Activated CD8-positive, alpha-beta memory T cell treated with anti-CD3 and anti-CD28 coated beads, Interleukin-2, amount 10 ng/mL, durations not matched to agents 7 days and 5 days (primary cell): ENCODE measurements around the gene ETFDH. TPM values are rescaled to one million over a fixed set of nuclear protein-coding genes. Genes with fewer than 3 reads are reported as not detected.
"Not testable (repeated sequence)": the region's sequence is repeated elsewhere in the genome, so short reads cannot be mapped to it uniquely, and the experiment has no call there.

Experiments used
- ATAC-seq: fragments of 150-1000 bp; cut with Tn5 transposase; one replicate; pipeline ENCODE4 v1.10.0; 2021; ENCODE audit warnings: moderate library complexity
- CTCF ChIA-PET: fragments of 350-600 bp; sonication (Branson Sonifier 250); formaldehyde crosslinking; loops from one replicate; lab custom pipeline; 2021; ENCODE audit warnings: antibody characterized with exemption; lab: Charles Lee
- DNase-seq: peaks from one replicate; pipeline ENCODE4 v3.0.0-alpha.2; 2020
- H3K27ac Mint-ChIP-seq: one replicate; pipeline ENCODE4 v1.8.0; 2021; ENCODE audit warnings: mild to moderate bottlenecking, mixed read lengths
- H3K27me3 Mint-ChIP-seq: one replicate; pipeline ENCODE4 v1.8.0; 2021; ENCODE audit warnings: mixed read lengths
- H3K36me3 Mint-ChIP-seq: one replicate; pipeline ENCODE4 v1.8.0; 2021; ENCODE audit warnings: mild to moderate bottlenecking, mixed read lengths
- H3K4me1 Mint-ChIP-seq: one replicate; pipeline ENCODE4 v1.8.0; 2021; ENCODE audit warnings: mixed read lengths
- H3K4me3 Mint-ChIP-seq: one replicate; pipeline ENCODE4 v1.8.0; 2021; ENCODE audit warnings: mild to moderate bottlenecking, moderate library complexity, mixed read lengths
- H3K9me3 Mint-ChIP-seq: one replicate; pipeline ENCODE4 v1.8.0; 2022; ENCODE audit warnings: low read depth, mixed read lengths
- total RNA-seq, 2 experiments: library from RNA; stranded (reverse); gene quantifications; one replicate each; pipeline ENCODE4 v1.2.3, GENCODE V29; 2021

The ETFDH gene
- 10 to 100 TPM; 22.0 to 30.4 TPM for total RNA-seq

GRCh38 chr4:158671915-158672806 lies at the start of gene ETFDH:
Gene ETFDH (plus strand): TSS chr4:158672296. CDS start chr4:158672457, 161 bp downstream.
- CTCF ChIA-PET: interaction anchor here (0.7 to 2.1 kb wide), 4 partner anchors 19 to 531 kb away, joined by 3 to 6 read pairs (median 4); no protein-coding TSS in a partner anchor
- peak; percentile 89 for ATAC-seq
- peak; percentile 99 for DNase-seq
- Mint-ChIP-seq H3K36me3 (peaks cover 11% of the 10 kb centered on the region), H3K27ac (peak within 1 kb of the TSS; percentile 94), H3K27me3 (no peaks in the 10 kb centered on the region), H3K9me3 (no peaks in the 10 kb centered on the region), H3K4me3 (peak within 1 kb of the TSS; percentile 95), H3K4me1 (peaks cover 31% of the 10 kb centered on the region)

GRCh38 chr4:158624889-158625478 lies 47.1 kb upstream of the ETFDH start:
- no peak for ATAC-seq
- H3K9me3 Mint-ChIP-seq: no peaks in the 10 kb centered on the region
- no peak overlapping the region for H3K27ac Mint-ChIP-seq
- CTCF ChIA-PET: no interaction called here
- DNase-seq: no peak
- no peaks in the 10 kb centered on the region for H3K4me1 Mint-ChIP-seq
- peaks cover 11% of the 10 kb centered on the region for H3K27me3 Mint-ChIP-seq
- H3K36me3 Mint-ChIP-seq: no peaks in the 10 kb centered on the region
- H3K4me3 Mint-ChIP-seq: no peak overlapping the region

DNA sequence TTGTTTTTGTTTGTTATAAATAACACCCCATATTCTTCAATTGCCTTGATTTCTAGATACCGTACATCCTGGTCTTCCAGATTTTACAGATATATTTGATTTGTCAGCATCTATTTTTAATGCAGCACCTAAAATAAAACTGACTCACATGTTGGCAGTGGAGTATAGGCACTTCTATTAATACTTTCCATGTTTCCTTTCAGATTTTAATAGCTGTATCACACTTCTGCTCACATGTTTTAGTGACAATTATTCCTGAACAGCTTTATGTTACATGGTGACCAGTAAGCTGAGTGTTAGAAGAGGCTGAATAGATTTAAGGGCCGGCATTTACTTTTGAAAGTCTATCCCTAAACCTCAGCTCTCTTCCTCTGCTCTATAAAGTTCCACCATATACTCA lies 46.6 kb upstream of the ETFDH start:
- H3K9me3 Mint-ChIP-seq: no peaks in the 10 kb centered on the region
- CTCF ChIA-PET: no interaction called here
- DNase-seq (no peak), ATAC-seq (no peak)
- peaks cover 12% of the 10 kb centered on the region for H3K27me3 Mint-ChIP-seq
- H3K4me1 Mint-ChIP-seq: no peaks in the 10 kb centered on the region
- H3K27ac Mint-ChIP-seq: no peak overlapping the region
- H3K36me3 Mint-ChIP-seq: no peaks in the 10 kb centered on the region
- no peak overlapping the region for H3K4me3 Mint-ChIP-seq

DNA sequence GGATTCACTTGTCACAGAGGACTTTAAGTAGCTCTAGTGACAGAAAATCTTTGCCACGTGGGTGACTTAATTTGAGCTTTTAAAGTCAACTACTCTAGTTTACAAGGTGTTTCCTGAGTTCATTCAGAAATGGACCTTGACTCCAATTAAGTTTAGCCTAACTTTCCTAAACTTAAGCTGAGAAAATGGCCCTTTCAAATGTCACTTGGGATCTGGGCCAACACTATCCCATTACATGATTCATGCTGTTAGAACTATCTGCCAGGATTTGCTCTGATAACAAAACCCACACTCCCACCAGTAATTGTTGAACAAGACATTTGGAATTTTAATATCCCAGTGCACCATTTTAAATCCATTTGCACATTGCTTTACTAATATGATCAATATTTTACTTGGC lies 41.2 kb upstream of the ETFDH start:
- no peaks in the 10 kb centered on the region for H3K9me3 Mint-ChIP-seq
- H3K36me3 Mint-ChIP-seq: no peaks in the 10 kb centered on the region
- H3K27ac Mint-ChIP-seq: no peak overlapping the region
- CTCF ChIA-PET: no interaction called here
- no peak for DNase-seq
- ATAC-seq: no peak
- no peak overlapping the region for H3K4me3 Mint-ChIP-seq
- no peaks in the 10 kb centered on the region for H3K4me1 Mint-ChIP-seq
- peaks cover 19% of the 10 kb centered on the region for H3K27me3 Mint-ChIP-seq

DNA sequence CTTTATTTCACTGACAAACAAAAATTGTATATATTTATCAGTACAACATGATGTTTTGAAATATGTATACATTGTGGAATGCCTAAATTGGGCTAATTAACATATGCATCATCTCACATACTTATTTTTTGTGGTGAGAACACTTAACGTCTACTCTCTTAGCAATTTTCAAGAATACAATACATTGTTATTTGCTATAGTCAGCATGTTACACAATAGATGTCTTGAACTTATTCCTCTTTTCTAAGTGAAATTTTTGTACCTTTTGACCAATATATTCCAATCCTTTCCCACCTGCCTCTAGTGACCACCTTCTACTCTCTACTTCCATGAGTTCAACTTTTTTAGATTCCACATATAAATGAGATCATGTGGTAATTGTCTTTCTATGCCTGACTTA lies 35.5 kb upstream of the ETFDH start:
- DNase-seq: no peak
- Mint-ChIP-seq H3K27me3 (peaks cover 27% of the 10 kb centered on the region), H3K9me3 (no peaks in the 10 kb centered on the region), H3K4me3 (no peak overlapping the region), H3K4me1 (no peaks in the 10 kb centered on the region), H3K36me3 (no peaks in the 10 kb centered on the region), H3K27ac (no peak overlapping the region)
- no peak for ATAC-seq
- CTCF ChIA-PET: no interaction called here

DNA sequence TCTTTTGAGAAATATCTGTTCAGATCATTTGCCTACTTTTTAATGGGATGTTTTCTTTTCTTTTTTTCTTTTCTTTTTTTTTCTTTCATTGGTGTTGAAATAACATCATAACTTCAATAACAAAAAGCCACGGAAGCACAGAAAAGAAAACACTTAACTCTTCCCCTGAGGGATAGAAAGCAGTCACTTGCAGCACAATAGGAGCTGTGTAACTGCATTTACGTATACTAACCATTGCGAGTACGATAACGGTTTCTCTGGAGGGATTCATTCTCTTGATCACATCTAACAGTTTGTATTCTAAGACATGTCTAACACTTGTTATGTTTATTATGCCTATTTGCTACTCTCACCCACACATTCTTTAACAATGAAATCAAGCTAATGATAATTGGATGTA lies 27.7 kb upstream of the ETFDH start:
- H3K4me3 Mint-ChIP-seq: no peak overlapping the region
- H3K27me3 Mint-ChIP-seq: peaks cover 28% of the 10 kb centered on the region
- DNase-seq (no peak), ATAC-seq (no peak)
- no peaks in the 10 kb centered on the region for H3K36me3 Mint-ChIP-seq
- no peaks in the 10 kb centered on the region for H3K4me1 Mint-ChIP-seq
- CTCF ChIA-PET: no interaction called here
- no peaks in the 10 kb centered on the region for H3K9me3 Mint-ChIP-seq
- H3K27ac Mint-ChIP-seq: no peak overlapping the region

DNA sequence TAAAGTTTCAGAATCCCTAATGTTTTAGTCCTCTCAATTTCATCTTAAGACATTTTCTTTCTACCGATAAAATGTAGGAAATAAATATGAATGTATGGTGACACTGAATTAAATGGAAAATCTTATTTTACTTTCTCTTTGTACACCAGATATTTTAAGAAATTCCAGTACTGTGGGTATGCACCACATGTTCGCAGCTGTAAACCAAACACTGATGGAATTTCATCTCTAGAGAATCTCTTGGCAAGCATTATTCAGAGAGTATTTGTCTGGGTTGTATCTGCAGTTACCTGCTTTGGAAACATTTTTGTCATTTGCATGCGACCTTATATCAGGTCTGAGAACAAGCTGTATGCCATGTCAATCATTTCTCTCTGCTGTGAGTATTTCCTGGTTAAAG lies 27.3 kb upstream of the ETFDH start:
- Mint-ChIP-seq H3K27me3 (peaks cover 28% of the 10 kb centered on the region), H3K4me1 (no peaks in the 10 kb centered on the region), H3K36me3 (no peaks in the 10 kb centered on the region), H3K27ac (no peak overlapping the region), H3K4me3 (no peak overlapping the region), H3K9me3 (no peaks in the 10 kb centered on the region)
- ATAC-seq (no peak), DNase-seq (no peak)
- CTCF ChIA-PET: interaction anchor here (0.9 kb wide), 1 partner anchor 16 kb away, joined by 3 read pairs; no protein-coding TSS in a partner anchor

DNA sequence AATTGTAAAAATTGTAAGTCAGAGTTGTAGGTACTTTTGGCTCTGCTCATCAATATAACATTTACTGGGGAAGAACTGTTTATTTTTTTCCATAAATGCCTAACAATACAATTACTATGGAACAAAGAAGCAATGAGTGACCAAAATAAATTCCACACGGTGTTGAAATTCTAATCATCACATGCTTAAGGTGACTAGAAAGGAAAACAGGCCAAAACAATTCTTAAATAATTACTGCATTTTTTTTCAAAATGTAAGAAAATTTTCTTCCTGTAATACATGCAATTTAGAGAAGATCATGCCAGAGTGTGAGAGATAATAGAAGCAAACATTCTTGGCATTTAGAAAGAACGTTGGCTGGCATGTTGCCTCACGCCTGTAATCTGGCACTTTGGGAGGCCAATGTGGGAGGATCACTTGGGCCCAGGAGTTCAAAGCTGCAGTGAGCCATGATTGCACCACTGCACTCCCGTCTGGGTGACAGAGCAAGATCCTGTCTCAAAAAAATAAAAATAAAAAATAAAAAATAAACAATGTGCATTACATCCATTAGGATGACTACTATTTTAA lies 22.9 kb upstream of the ETFDH start:
- H3K4me1 Mint-ChIP-seq: peaks cover 5% of the 10 kb centered on the region
- no peaks in the 10 kb centered on the region for H3K36me3 Mint-ChIP-seq
- no peak overlapping the region for H3K27ac Mint-ChIP-seq
- no peaks in the 10 kb centered on the region for H3K9me3 Mint-ChIP-seq
- no peak overlapping the region for H3K4me3 Mint-ChIP-seq
- CTCF ChIA-PET: no interaction called here
- H3K27me3 Mint-ChIP-seq: peaks cover 10% of the 10 kb centered on the region
- DNase-seq (no peak), ATAC-seq (no peak)

DNA sequence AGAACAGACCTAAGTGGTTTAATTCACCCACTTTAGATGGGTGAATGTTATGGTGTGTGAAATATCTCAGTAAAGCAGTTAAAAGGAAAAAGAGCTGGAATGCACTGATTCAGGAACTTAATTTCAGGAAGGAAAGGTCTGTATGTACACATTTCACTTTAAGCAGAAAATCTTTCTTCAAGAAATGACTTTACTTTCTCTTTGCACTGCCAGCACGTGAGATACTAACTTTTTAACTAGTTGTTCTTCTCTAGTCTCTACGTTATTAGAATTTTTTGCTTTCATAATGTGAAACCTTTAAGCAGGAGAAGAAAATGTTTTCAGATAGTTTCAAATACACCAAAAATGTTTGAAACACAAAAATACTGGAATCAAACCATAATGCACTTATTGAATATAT lies 19.2 kb upstream of the ETFDH start:
- ATAC-seq: peak; percentile 20
- Mint-ChIP-seq H3K36me3 (no peaks in the 10 kb centered on the region), H3K27me3 (peaks cover 2% of the 10 kb centered on the region), H3K27ac (no peak overlapping the region), H3K4me1 (peaks cover 5% of the 10 kb centered on the region), H3K4me3 (peak overlapping the region; percentile 42), H3K9me3 (no peaks in the 10 kb centered on the region)
- DNase-seq: no peak
- CTCF ChIA-PET: no interaction called here

DNA sequence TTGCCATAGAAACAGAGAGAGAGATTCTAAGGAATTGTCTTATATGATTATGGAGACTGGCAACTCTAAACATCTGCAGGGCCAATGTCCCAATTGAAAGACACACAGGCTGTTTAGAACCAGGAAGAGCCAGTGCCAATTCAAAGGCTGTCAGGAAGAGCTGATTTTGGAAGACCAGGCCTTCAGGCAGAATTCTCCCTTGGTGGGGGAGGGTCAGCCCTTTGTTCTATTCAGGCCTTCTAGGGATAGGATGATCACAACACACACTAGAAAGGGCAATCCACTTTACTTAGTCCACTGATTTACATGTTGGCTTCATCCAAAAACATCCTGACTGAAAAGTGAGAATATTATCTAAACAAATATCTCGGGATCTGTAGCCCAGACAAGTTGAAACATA lies 15.7 kb upstream of the ETFDH start:
- Mint-ChIP-seq H3K36me3 (no peaks in the 10 kb centered on the region), H3K4me1 (peaks cover 5% of the 10 kb centered on the region), H3K27ac (no peak overlapping the region), H3K27me3 (no peaks in the 10 kb centered on the region), H3K9me3 (no peaks in the 10 kb centered on the region), H3K4me3 (no peak overlapping the region)
- ATAC-seq (no peak), DNase-seq (no peak)
- CTCF ChIA-PET: no interaction called here

DNA sequence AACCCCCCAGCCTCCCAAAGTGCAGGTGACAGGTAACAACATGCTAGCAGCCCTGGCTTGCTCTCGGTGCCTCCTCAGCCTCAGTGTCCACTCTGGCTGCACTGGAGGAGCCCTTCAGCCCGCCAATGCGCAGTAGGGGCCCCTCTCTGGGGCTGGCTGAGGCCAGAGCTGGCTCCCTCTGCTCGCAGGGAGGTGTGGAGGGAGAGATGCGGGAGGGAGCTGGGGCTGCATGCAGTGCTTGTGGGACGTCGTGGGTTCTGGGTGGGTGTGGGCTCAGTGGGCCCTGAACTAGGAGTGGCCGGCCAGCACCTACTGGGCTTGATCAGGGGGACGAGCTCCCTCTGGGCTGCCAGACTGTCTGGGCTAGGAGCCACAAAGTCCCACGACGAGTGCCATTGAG lies 14.8 kb upstream of the ETFDH start:
- Mint-ChIP-seq H3K4me1 (peaks cover 5% of the 10 kb centered on the region), H3K27me3 (no peaks in the 10 kb centered on the region), H3K4me3 (no peak overlapping the region), H3K36me3 (no peaks in the 10 kb centered on the region), H3K9me3 (no peaks in the 10 kb centered on the region), H3K27ac (no peak overlapping the region)
- DNase-seq (no peak), ATAC-seq (no peak)
- CTCF ChIA-PET: no interaction called here

DNA sequence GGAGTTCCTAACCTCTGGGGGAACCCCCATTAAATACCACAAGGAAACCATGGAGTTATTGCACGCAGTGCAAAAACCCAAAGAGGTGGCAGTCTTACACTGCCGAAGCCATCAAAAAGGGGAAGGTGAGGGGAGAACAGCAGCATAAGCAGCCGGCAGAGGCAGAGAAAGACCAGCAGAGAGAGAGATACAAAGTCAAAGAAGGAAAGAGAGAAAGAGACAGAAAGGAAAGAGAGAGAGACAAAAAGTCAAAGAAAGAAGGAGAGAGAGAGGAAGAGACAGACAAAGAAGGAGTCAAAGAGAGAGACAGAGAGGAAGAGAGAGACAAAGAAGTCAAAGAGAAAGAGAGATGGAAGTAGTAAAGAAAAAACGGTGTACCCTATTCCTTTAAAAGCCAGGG lies 8.8 kb upstream of the ETFDH start:
- CTCF ChIA-PET, DNase-seq, H3K27me3 Mint-ChIP-seq, H3K4me3 Mint-ChIP-seq, H3K27ac Mint-ChIP-seq, H3K9me3 Mint-ChIP-seq, H3K4me1 Mint-ChIP-seq, ATAC-seq: not testable (repeated sequence)
- peaks cover 19% of the 10 kb centered on the region for H3K36me3 Mint-ChIP-seq

DNA sequence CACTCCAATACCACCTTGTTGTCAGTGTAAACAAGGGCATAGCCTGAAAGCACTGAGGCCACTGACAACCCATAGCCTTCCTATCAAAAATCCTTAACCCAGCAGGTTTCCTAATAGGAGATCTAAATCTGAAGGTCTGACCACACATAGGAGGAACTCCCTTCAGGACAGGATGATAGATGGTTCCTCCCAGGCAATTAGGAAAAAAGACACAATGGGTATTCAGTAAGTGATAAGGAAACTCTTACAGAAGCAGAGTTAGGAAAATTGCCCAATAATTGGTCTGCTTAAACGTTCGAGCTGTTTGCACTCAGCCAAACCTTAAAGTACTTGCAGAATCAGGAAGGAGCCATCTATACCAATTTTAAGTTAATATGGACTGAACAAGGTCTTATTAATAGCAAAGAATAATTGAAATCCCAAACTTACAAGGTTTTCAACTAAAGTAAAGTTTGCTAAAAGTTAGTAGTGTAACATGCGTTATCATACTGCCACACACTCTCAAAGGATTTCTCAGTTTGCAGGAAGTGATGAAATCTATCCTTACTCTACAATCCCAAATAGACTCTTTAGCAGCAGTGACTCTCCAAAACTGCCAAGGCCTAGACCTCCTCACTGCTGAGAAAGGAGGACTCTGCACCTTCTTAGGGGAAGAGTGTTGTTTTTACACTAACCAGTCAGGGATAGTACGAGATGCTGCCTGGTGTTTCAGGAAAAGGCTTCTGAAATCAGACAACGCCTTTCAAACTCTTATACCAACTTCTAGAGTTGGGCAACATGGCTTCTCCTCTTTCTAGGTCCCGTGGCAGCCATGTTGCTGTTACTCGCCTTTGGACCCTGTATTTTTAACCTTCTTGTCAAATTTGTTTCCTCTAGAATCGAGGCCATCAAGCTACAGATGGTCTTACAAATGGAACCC lies 8.1 kb upstream of the ETFDH start:
- DNase-seq, H3K9me3 Mint-ChIP-seq, H3K27me3 Mint-ChIP-seq, H3K27ac Mint-ChIP-seq, H3K4me1 Mint-ChIP-seq, CTCF ChIA-PET, H3K4me3 Mint-ChIP-seq, ATAC-seq: not testable (repeated sequence)
- peaks cover 21% of the 10 kb centered on the region for H3K36me3 Mint-ChIP-seq
